ENCODE results near the gene FRYL.

GRCh38 chr4:48739560-48740019 lies 40.5 kb downstream of the FRYL start:
- TF ChIP-seq CTCF (conservative IDR thresholded peaks at IDR 0.05) (no peak), ZFX (IDR thresholded peaks at IDR 0.05) (no peak)
